ENCODE results near the gene TBC1D12.

- TF ChIP-seq POLR2AphosphoS5 (IDR thresholded peaks at IDR 0.05; ENCODE audit: insufficient read depth in 1 of 2, low read depth in 1 of 2) (no peak), CTCF (IDR thresholded peaks at IDR 0.05) (no peak)
These were observed 81.6 kb downstream of the TBC1D12 start for GRCh38 chr10:94483970-94484369.

Measured in vagina (tissue), 2 donors.